GM19395 (cell line): ENCODE data around the gene UTP14C.
A peak's percentile ranks its signal among the peaks of the same experiment; 100 is the strongest.
"Not testable (repeated sequence)": the region's sequence is repeated elsewhere in the genome, so short reads cannot be mapped to it uniquely, and the experiment has no call there.

ENCODE experiments used
- ATAC-seq: cut with Tn5 transposase; IDR thresholded peaks from one replicate; pipeline ENCODE4 v1.9.1; 2021; ENCODE audit warnings: mild to moderate bottlenecking, moderate library complexity; ENCODE audit not compliant: unreplicated experiment

UTP14C gene

GRCh38 chr13:52024481-52024880 lies at the start of gene UTP14C:
TSS of gene UTP14C (plus strand) at chr13:52024691. CDS start at chr13:52028805, 4,114 bp downstream.
- no peak for ATAC-seq

GRCh38 chr13:51976423-51976822 lies 48.1 kb upstream of the UTP14C start:
- no peak for ATAC-seq

GRCh38 chr13:51976890-51977289 lies 47.6 kb upstream of the UTP14C start:
- no peak for ATAC-seq

GRCh38 chr13:51977625-51978024 lies 46.9 kb upstream of the UTP14C start:
- ATAC-seq: no peak

GRCh38 chr13:51978796-51979556 lies 45.5 kb upstream of the UTP14C start:
- no peak for ATAC-seq

- ATAC-seq: no peak
Observed at GRCh38 chr13:51980908-51981307, 43.6 kb upstream of the UTP14C start.

- no peak for ATAC-seq
Observed at GRCh38 chr13:51981355-51981754, 43.1 kb upstream of the UTP14C start.

- not testable (repeated sequence) for ATAC-seq
Observed at GRCh38 chr13:51983292-51983691, 41.2 kb upstream of the UTP14C start.

GRCh38 chr13:51984904-51985303 lies 39.6 kb upstream of the UTP14C start:
- ATAC-seq: not testable (repeated sequence)

- ATAC-seq: no peak
Observed at GRCh38 chr13:51988988-51989618, 35.4 kb upstream of the UTP14C start.

GRCh38 chr13:51993713-51994112 lies 30.8 kb upstream of the UTP14C start:
- no peak for ATAC-seq

- ATAC-seq: no peak
Observed at GRCh38 chr13:51995677-51996551, 28.6 kb upstream of the UTP14C start.

GRCh38 chr13:51996641-51997040 lies 27.9 kb upstream of the UTP14C start:
- no peak for ATAC-seq

GRCh38 chr13:51997186-51997585 lies 27.3 kb upstream of the UTP14C start:
- ATAC-seq: no peak

GRCh38 chr13:51997641-51998330 lies 26.7 kb upstream of the UTP14C start:
- ATAC-seq: no peak

GRCh38 chr13:51998723-51999509 lies 25.6 kb upstream of the UTP14C start:
- no peak for ATAC-seq

GRCh38 chr13:51999510-51999911 lies 25.0 kb upstream of the UTP14C start:
- ATAC-seq: no peak

- ATAC-seq: no peak
Observed at GRCh38 chr13:51999921-52000320, 24.6 kb upstream of the UTP14C start.

GRCh38 chr13:52001120-52001731 lies 23.3 kb upstream of the UTP14C start:
- ATAC-seq: peak; percentile 91

GRCh38 chr13:52002361-52002760 lies 22.1 kb upstream of the UTP14C start:
- ATAC-seq: no peak
